Measurements from ENCODE around the gene ILRUN. TPM values are rescaled to one million over a fixed set of nuclear protein-coding genes. Genes with fewer than 3 reads are reported as not detected.
"Not testable (repeated sequence)": the region's sequence is repeated elsewhere in the genome, so short reads cannot be mapped to it uniquely, and the experiment has no call there.

ILRUN gene
- polyA plus RNA-seq, 1 experiment, result 37.5 TPM

GRCh38 chr6:34657307-34657978, 39.1 kb downstream of the ILRUN start:
- ChIA-PET CTCF (interaction anchor here (0.7 to 1.9 kb wide), 2 partner anchors 48 to 134 kb away, joined by 3 to 5 read pairs; no protein-coding TSS in a partner anchor), POLR2A (interaction anchor here (0.5 to 0.8 kb wide), 3 partner anchors 15 to 135 kb away, joined by 3 to 6 read pairs (median 6); no protein-coding TSS in a partner anchor)
- peak overlapping the region; percentile 42 for H3K4me3 ChIP-seq (ENCODE audit: low read depth, low read length)
- DNase-seq (ENCODE audit: low read depth), result peak; percentile 66
- H3K36me3 ChIP-seq (ENCODE audit: control insufficient read depth, insufficient read depth, low read length), result peaks cover 1% of the 10 kb centered on the region; the same call in 1 of the 2 replicates
- no peak for TF ChIP-seq CTCF (IDR thresholded peaks at IDR 0.05; ENCODE audit: insufficient read depth, low read depth, low read length)
- no peaks in the 10 kb centered on the region for H3K27me3 ChIP-seq (ENCODE audit: control insufficient read depth, insufficient read depth, low read length)

- Histone ChIP-seq H3K36me3 (ENCODE audit: control insufficient read depth, insufficient read depth, low read length) (peaks cover 1% of the 10 kb centered on the region; the same call in 1 of the 2 replicates), H3K4me3 (ENCODE audit: low read depth, low read length) (peak overlapping the region; percentile 42), H3K27me3 (ENCODE audit: control insufficient read depth, insufficient read depth, low read length) (no peaks in the 10 kb centered on the region)
- DNase-seq (ENCODE audit: low read depth), result no peak
- ChIA-PET POLR2A (no interaction called here), CTCF (interaction anchor here (0.7 to 1.9 kb wide), 3 partner anchors 46 to 134 kb away, joined by 3 to 5 read pairs (median 3); no protein-coding TSS in a partner anchor)
- TF ChIP-seq CTCF (IDR thresholded peaks at IDR 0.05; ENCODE audit: insufficient read depth, low read depth, low read length), result no peak
These were observed 39.6 kb downstream of the ILRUN start for GRCh38 chr6:34657037-34657306.

- CTCF ChIA-PET, result interaction anchor here (0.8 to 1.9 kb wide), 2 partner anchors 45 to 47 kb away, joined by 3 to 5 read pairs; no protein-coding TSS in a partner anchor
These were observed 40.1 kb downstream of the ILRUN start for GRCh38 chr6:34656378-34657036.

GRCh38 chr6:34655876-34656377, 40.6 kb downstream of the ILRUN start:
- H3K36me3 ChIP-seq (ENCODE audit: control insufficient read depth, insufficient read depth, low read length); DNase-seq (ENCODE audit: low read depth); H3K4me3 ChIP-seq (ENCODE audit: low read depth, low read length); H3K27me3 ChIP-seq (ENCODE audit: control insufficient read depth, insufficient read depth, low read length); POLR2A ChIA-PET: not testable (repeated sequence)
- CTCF ChIA-PET, result interaction anchor here (0.8 to 1.9 kb wide), 2 partner anchors 45 to 46 kb away, joined by 3 to 5 read pairs; no protein-coding TSS in a partner anchor

More at GRCh38 chr6:34656378-34657036, 40.1 kb downstream of the ILRUN start:
- DNase-seq (ENCODE audit: low read depth), result no peak
- Histone ChIP-seq H3K36me3 (ENCODE audit: control insufficient read depth, insufficient read depth, low read length) (peaks cover 1% of the 10 kb centered on the region; the same call in 1 of the 2 replicates), H3K27me3 (ENCODE audit: control insufficient read depth, insufficient read depth, low read length) (no peaks in the 10 kb centered on the region), H3K4me3 (ENCODE audit: low read depth, low read length) (peak overlapping the region; percentile 42)
- no peak for TF ChIP-seq CTCF (IDR thresholded peaks at IDR 0.05; ENCODE audit: insufficient read depth, low read depth, low read length)
- POLR2A ChIA-PET, result no interaction called here

- no peak for TF ChIP-seq CTCF (IDR thresholded peaks at IDR 0.05; ENCODE audit: insufficient read depth, low read depth, low read length)
- Histone ChIP-seq H3K4me3 (ENCODE audit: low read depth, low read length) (no peak overlapping the region), H3K27me3 (ENCODE audit: control insufficient read depth, insufficient read depth, low read length) (no peaks in the 10 kb centered on the region), H3K36me3 (ENCODE audit: control insufficient read depth, insufficient read depth, low read length) (peaks cover 1% of the 10 kb centered on the region; the same call in 1 of the 2 replicates)
- ChIA-PET POLR2A (no interaction called here), CTCF (interaction anchor here (0.6 kb wide), 1 partner anchor 41 kb away, joined by 3 read pairs; no protein-coding TSS in a partner anchor)
- no peak for DNase-seq (ENCODE audit: low read depth)
These were observed 42.4 kb downstream of the ILRUN start for GRCh38 chr6:34654061-34654710.
